HL-60 (cell line): ENCODE data around the gene SASH1.

Experiments used
- CTCF ChIP-seq: IDR thresholded peaks from one replicate; pipeline ENCODE4 v1.5.1; 2011; ENCODE audit warnings: low read length, control low read depth, inconsistent platforms; ENCODE audit not compliant: insufficient read depth
- GABPA ChIP-seq: IDR thresholded peaks from 2 replicates; pipeline ENCODE4 v1.6.1; 2012; ENCODE audit warnings: low read depth
- POLR2AphosphoS5 ChIP-seq: IDR thresholded peaks from 2 replicates; pipeline ENCODE4 v1.6.1; 2012; ENCODE audit warnings: low read depth
- REST ChIP-seq: IDR thresholded peaks from 2 replicates; pipeline ENCODE4 v1.6.1; 2012; ENCODE audit warnings: low read depth; ENCODE audit not compliant: insufficient replicate concordance

GRCh38 chr6:148392671-148393070 lies 50.0 kb downstream of the SASH1 start:
- TF ChIP-seq CTCF (no peak), POLR2AphosphoS5 (no peak), GABPA (no peak), REST (no peak)
